Measurements from ENCODE around the gene CFAP299. TPM values are rescaled to one million over a fixed set of nuclear protein-coding genes. Genes with fewer than 3 reads are reported as not detected.

Gene CFAP299
- polyA plus RNA-seq, 2 of the 4 experiments (the other 2 are of a cell fraction): not detected

GRCh38 chr4:80343887-80344286 is 8.4 kb downstream of the CFAP299 start:
- no peak overlapping the region for H3K4me3 ChIP-seq
- no peak for TF ChIP-seq JUN (IDR thresholded peaks at IDR 0.05)
- no peak for TF ChIP-seq TFCP2L1 (CRISPR knock-in tag; IDR thresholded peaks at IDR 0.05)
- no peak for TF ChIP-seq HES2 (IDR thresholded peaks at IDR 0.05)
- POLR2A ChIA-PET: no interaction called here
- no peaks in the 10 kb centered on the region for H3K4me1 ChIP-seq
- FAIRE-seq (no peak), DNase-seq (ENCODE audit: low read depth in 1 of 2, low spot score in 1 of 2) (no peak), ATAC-seq (no peak)
- CTCF ChIA-PET: no interaction called here
- H3K27ac ChIP-seq: no peak overlapping the region
- H3K4me2 ChIP-seq: no peak overlapping the region
- H3K9me3 ChIP-seq: no peaks in the 10 kb centered on the region

DNA sequence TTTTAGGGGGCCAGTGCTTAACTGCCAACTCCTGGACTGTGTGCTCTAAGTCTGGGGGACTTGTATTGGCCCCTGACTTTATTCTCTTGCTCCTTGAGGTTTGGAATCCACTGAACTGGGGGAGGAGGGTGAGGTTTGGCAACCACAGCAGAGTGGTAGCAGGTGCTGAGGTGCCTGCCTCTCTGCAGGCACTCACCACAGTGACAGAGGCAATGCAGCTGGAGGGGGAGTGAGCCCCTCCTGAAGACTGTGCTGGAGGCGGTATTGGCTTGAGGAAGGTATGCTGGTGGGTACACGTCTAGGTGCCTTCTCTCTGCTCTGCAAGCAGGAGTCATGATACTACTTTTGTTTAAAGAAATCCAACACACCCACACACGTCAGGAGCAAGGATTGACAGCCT is 24.6 kb downstream of the CFAP299 start:
- no peak overlapping the region for H3K27ac ChIP-seq
- CTCF ChIA-PET: no interaction called here
- no peak for DNase-seq (ENCODE audit: low read depth in 1 of 2, low spot score in 1 of 2)
- no peak overlapping the region for H3K4me2 ChIP-seq
- no peaks in the 10 kb centered on the region for H3K4me1 ChIP-seq
- POLR2A ChIA-PET: no interaction called here
- no peak for TF ChIP-seq PHF8 (IDR thresholded peaks at IDR 0.05; ENCODE audit: borderline replicate concordance, low read depth)
- no peak for TF ChIP-seq NFE2L2 (conservative IDR thresholded peaks at IDR 0.05; ENCODE audit: low read length)
- no peak for TF ChIP-seq RARB (CRISPR knock-in tag; IDR thresholded peaks at IDR 0.05)
- TF ChIP-seq ESRRA (IDR thresholded peaks at IDR 0.05; ENCODE audit: borderline replicate concordance, low read length): no peak
- no peak for TF ChIP-seq USF2 (IDR thresholded peaks at IDR 0.05)
- no peak for TF ChIP-seq NPAS2 (CRISPR knock-in tag; IDR thresholded peaks at IDR 0.05; ENCODE audit: borderline replicate concordance)
- TF ChIP-seq, protein P1, sequence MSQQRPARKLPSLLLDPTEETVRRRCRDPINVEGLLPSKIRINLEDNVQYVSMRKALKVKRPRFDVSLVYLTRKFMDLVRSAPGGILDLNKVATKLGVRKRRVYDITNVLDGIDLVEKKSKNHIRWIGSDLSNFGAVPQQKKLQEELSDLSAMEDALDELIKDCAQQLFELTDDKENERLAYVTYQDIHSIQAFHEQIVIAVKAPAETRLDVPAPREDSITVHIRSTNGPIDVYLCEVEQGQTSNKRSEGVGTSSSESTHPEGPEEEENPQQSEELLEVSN (IDR thresholded peaks at IDR 0.05; ENCODE audit: borderline replicate concordance, low read depth): no peak
- TF ChIP-seq HEYL (CRISPR knock-in tag; IDR thresholded peaks at IDR 0.05): no peak
- no peak for TF ChIP-seq ZFP36 (IDR thresholded peaks at IDR 0.05; ENCODE audit: borderline replicate concordance, partially characterized antibody)
- no peak for TF ChIP-seq HMGXB4 (CRISPR knock-in tag; IDR thresholded peaks at IDR 0.05; ENCODE audit: borderline replicate concordance)
- no peak for TF ChIP-seq RCOR1 (IDR thresholded peaks at IDR 0.05; ENCODE audit: low read depth, low read length)
- TF ChIP-seq ZC3H11A (IDR thresholded peaks at IDR 0.05): no peak
- TF ChIP-seq FOSB (CRISPR knock-in tag; IDR thresholded peaks at IDR 0.05): no peak
- TF ChIP-seq HDAC2 (IDR thresholded peaks at IDR 0.05): no peak
- no peak for TF ChIP-seq HOXA7 (CRISPR knock-in tag; IDR thresholded peaks at IDR 0.05)
- ATAC-seq: no peak
- FAIRE-seq: no peak
- H3K9me3 ChIP-seq: no peaks in the 10 kb centered on the region
- WGBS (ENCODE audit: missing lambda C conversion rate): 29% methylated on average over 2 of the region's 3 CpGs
- no peak overlapping the region for H3K4me3 ChIP-seq

DNA sequence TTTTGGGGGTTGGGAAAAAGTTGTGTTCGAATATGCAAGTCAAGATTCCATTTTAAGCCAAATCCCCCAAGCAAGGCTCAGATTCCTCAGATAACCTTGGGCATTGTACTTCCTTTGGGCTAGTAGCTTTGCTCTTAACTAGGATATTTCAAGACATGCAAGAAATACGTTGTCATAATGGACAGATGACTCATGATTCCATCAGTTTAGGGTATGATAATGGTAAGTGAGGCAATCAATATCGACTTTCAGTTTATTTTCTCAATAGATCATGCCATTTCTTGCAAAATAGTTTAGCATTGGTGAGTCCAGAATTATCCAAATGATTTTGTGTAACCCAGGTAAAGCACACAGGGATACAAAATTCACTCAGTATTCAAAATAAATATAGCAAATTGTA is 25.4 kb downstream of the CFAP299 start:
- ATAC-seq (no peak), FAIRE-seq (no peak), DNase-seq (ENCODE audit: low read depth in 1 of 2, low spot score in 1 of 2) (no peak)
- H3K9me3 ChIP-seq: no peaks in the 10 kb centered on the region
- WGBS (ENCODE audit: missing lambda C conversion rate): 0% methylated on average over 3 of the region's 3 CpGs
- TF ChIP-seq HOXA7 (CRISPR knock-in tag; IDR thresholded peaks at IDR 0.05) (no peak), HOXB13 (CRISPR knock-in tag; IDR thresholded peaks at IDR 0.05; ENCODE audit: low read depth) (no peak), POLR2A (IDR thresholded peaks at IDR 0.05; ENCODE audit: low read length) (no peak), MAFK (IDR thresholded peaks at IDR 0.05; ENCODE audit: partially characterized antibody) (no peak), CBX8 (IDR thresholded peaks at IDR 0.05) (no peak), CTCF (IDR thresholded peaks at IDR 0.05) (no peak)
- H3K4me3 ChIP-seq: no peak overlapping the region
- H3K4me2 ChIP-seq: no peak overlapping the region
- H3K27ac ChIP-seq: no peak overlapping the region
- POLR2A ChIA-PET: no interaction called here
- CTCF ChIA-PET: no interaction called here
- H3K4me1 ChIP-seq: no peaks in the 10 kb centered on the region

Data from A549 (cell line).